ENCODE measurements around the gene ITPR2.

DNA sequence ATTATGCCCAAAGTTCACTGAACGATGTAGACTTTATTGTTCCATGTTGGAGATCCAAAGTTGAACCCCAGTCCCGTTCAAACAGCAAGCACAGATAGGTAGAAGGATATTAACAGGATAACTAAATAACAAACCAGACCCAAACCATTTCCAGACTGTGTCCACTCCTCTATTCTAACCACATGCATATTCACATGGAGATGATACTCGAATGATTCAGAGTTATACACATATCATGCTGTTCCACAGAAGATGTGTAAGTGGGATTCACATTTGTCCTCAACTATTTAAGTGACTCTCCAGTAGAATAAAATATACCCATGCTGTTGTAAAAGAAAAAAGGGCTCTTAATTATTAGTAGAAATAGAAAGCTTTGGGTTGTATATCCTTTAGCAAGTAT lies 185.9 kb downstream of the ITPR2 start:
- TF ChIP-seq SP1 (IDR thresholded peaks at IDR 0.05): no peak
- no peak for TF ChIP-seq FOXK2 (IDR thresholded peaks at IDR 0.05)
- TF ChIP-seq BHLHE40 (IDR thresholded peaks at IDR 0.05; ENCODE audit: borderline replicate concordance): no peak
